Effector memory CD8-positive, alpha-beta T cell (primary cell): ENCODE measurements around the gene RALGDS.
"Not testable (repeated sequence)": the region's sequence is repeated elsewhere in the genome, so short reads cannot be mapped to it uniquely, and the experiment has no call there.

Experiments
- ATAC-seq: fragments of 150-1000 bp; cut with Tn5 transposase; replicated peaks from 2 replicates; pipeline ENCODE4 v1.10.0; 2021; ENCODE audit warnings: mild to moderate bottlenecking, moderate library complexity
- DNase-seq, 3 experiments: peaks; one replicate each; pipeline ENCODE4 v3.0.0; 2021
- H3K27ac Mint-ChIP-seq, 2 donors: one replicate each; pipeline ENCODE4 v1.8.0; 2022; ENCODE audit warnings: mild to moderate bottlenecking in 2 of 2, mixed read lengths in 2 of 2, moderate library complexity in 2 of 2
- H3K27me3 Mint-ChIP-seq, 2 donors: one replicate each; pipeline ENCODE4 v1.8.0; 2022; ENCODE audit warnings: mixed read lengths in 2 of 2
- H3K36me3 Mint-ChIP-seq: one replicate; pipeline ENCODE4 v1.8.0; 2022; ENCODE audit warnings: mild to moderate bottlenecking, moderate library complexity, mixed read lengths; ENCODE audit not compliant: insufficient read depth
- H3K4me1 Mint-ChIP-seq, 2 donors: one replicate each; pipeline ENCODE4 v1.8.0; 2022; ENCODE audit warnings: low read depth in 2 of 2, mixed read lengths in 2 of 2
- H3K4me3 Mint-ChIP-seq, 2 donors: one replicate each; pipeline ENCODE4 v1.8.0; 2022; ENCODE audit warnings: mild to moderate bottlenecking in 2 of 2, mixed read lengths in 2 of 2, moderate library complexity in 2 of 2
- H3K9me3 Mint-ChIP-seq, 2 donors: one replicate each; pipeline ENCODE4 v1.8.0; 2022; ENCODE audit warnings: mixed read lengths in 2 of 2

RALGDS gene

GRCh38 chr9:133086212-133086860 lies 34.7 kb downstream of the RALGDS start:
- not testable (repeated sequence) for DNase-seq, H3K36me3 Mint-ChIP-seq, ATAC-seq, H3K9me3 Mint-ChIP-seq, H3K4me3 Mint-ChIP-seq, H3K4me1 Mint-ChIP-seq, H3K27me3 Mint-ChIP-seq
- H3K27ac Mint-ChIP-seq: peak overlapping the region in 1 of 2 donors; percentile 60

GRCh38 chr9:133083688-133084087 lies 37.4 kb downstream of the RALGDS start:
- H3K9me3 Mint-ChIP-seq, ATAC-seq, H3K27me3 Mint-ChIP-seq, H3K4me3 Mint-ChIP-seq, H3K27ac Mint-ChIP-seq, H3K4me1 Mint-ChIP-seq, H3K36me3 Mint-ChIP-seq, DNase-seq: not testable (repeated sequence)

- not testable (repeated sequence) for DNase-seq, H3K4me1 Mint-ChIP-seq, ATAC-seq, H3K9me3 Mint-ChIP-seq, H3K27me3 Mint-ChIP-seq, H3K4me3 Mint-ChIP-seq, H3K27ac Mint-ChIP-seq, H3K36me3 Mint-ChIP-seq
Measured at GRCh38 chr9:133081957-133082644, 38.9 kb downstream of the RALGDS start.

DNA sequence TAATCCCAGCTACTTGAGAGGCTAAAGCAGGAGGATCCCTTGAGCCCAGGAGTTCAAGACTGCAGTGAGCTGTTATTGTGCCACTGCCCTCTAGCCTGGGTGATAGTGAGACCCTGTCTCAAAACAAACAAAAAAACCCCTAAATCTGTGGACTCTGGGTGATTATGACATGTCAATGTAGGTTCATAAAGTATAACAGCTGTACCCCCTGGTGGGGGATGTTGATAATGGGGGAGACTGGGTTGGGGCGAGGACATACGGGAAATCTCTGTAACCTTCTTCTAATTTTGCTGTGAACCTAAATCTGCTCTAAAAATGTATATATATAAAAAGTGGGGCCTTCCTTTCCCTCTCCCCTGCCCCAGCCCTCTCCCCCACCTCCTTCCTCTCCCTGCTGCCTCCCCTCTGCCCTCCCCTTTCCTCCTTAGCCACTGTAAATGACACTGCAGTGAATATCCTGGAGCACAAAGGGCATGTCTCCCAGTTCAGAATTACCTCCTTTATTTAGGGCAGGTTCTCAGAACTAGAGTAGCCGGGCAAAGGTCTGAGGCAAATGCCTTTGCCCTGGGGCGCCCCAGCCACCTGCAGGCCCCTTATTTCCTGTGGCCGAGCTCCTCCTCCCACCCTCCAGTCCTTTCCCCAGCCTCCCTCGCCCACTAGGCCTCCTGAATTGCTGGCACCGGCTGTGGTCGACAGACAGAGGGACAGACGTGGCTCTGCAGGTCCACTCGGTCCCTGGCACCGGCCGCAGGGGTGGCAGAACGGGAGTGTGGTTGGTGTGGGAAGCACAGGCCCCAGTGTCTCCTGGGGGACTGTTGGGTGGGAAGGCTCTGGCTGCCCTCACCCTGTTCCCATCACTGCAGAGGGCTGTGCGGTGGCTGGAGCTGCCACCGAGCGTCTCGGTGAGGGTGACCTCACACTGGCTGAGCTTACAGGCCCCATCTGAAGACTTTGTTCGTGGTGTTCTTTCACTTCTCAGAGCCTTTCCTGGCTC lies 40.0 kb downstream of the RALGDS start:
- H3K36me3 Mint-ChIP-seq, DNase-seq: not testable (repeated sequence)

DNA sequence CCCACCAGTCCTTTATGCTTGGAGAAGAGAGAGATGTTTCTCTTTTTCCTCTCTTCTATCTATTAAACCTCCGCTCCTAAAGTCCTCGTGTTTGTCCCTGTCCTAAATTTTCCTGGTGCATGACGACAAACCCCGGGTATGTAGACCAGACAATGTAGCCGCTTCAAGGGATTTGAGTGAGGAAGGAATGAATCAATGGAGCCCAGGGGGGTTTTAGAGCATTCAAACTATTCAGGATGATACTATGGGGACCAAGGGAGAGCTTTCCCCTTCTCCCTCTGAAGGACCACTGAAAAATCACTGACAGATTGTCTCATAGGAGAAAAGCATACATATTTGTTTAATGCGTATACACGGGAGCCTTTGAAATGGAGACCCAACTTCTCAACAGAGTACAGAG lies 40.9 kb downstream of the RALGDS start:
- Mint-ChIP-seq H3K36me3 (no peaks in the 10 kb centered on the region), H3K9me3 (no peaks in the 10 kb centered on the region), H3K4me3 (no peak overlapping the region), H3K4me1 (no peaks in the 10 kb centered on the region), H3K27ac (no peak overlapping the region), H3K27me3 (no peaks in the 10 kb centered on the region)
- ATAC-seq (no peak), DNase-seq (no peak)

More for the DNA sequence above, 40.0 kb downstream of the RALGDS start:
- H3K9me3 Mint-ChIP-seq, H3K4me1 Mint-ChIP-seq, ATAC-seq, H3K27me3 Mint-ChIP-seq, H3K27ac Mint-ChIP-seq, H3K4me3 Mint-ChIP-seq: not testable (repeated sequence)

- no peak overlapping the region for H3K4me3 Mint-ChIP-seq
Measured at GRCh38 chr9:133078486-133078885, 42.6 kb downstream of the RALGDS start.

GRCh38 chr9:133076691-133077090 lies 44.3 kb downstream of the RALGDS start:
- DNase-seq (no peak), ATAC-seq (no peak)
- no peaks in the 10 kb centered on the region for H3K9me3 Mint-ChIP-seq
- H3K27me3 Mint-ChIP-seq: no peaks in the 10 kb centered on the region
- peak overlapping the region in 1 of 2 donors; percentile 33 for H3K27ac Mint-ChIP-seq
- H3K4me3 Mint-ChIP-seq: no peak overlapping the region
- no peaks in the 10 kb centered on the region for H3K36me3 Mint-ChIP-seq
- no peaks in the 10 kb centered on the region for H3K4me1 Mint-ChIP-seq

More at GRCh38 chr9:133078486-133078885, 42.6 kb downstream of the RALGDS start:
- no peaks in the 10 kb centered on the region for H3K27me3 Mint-ChIP-seq
- ATAC-seq (no peak), DNase-seq (no peak)
- H3K9me3 Mint-ChIP-seq: no peaks in the 10 kb centered on the region
- no peak overlapping the region for H3K27ac Mint-ChIP-seq
- no peaks in the 10 kb centered on the region for H3K4me1 Mint-ChIP-seq
- H3K36me3 Mint-ChIP-seq: no peaks in the 10 kb centered on the region

DNA sequence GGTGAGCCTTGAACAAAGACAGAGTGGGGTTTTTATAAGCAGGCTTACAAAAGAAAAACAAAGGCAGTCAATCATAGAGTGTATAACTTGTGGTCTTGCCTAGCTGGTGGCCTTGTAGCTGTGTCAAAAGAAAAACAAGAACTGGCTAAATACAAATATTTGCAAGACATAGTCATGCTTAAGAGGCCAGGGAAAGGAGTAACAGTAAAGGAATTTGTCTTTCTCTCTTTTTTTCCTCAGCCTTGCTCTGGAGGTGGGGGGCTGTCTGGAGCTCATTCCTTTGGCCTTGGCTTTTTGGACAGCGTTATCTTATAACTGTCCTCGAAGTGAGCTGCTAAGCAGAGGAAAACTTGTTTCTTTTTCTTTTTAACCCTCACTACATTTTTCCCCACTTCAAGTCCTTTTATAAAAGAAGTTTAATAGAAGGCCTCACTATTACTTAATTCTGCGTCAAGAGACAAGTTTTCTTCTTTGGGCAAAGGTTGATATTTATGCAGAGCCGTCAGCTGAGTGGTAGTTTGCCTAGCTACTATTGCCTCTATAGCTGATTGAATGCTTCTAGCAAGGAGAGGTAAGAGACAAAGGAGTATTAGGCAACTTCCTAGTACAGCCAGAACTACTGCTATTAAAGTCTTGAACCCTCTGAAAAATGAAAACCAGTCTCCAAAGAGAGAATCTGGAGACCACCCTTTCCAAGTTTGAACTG lies 45.0 kb downstream of the RALGDS start:
- H3K27ac Mint-ChIP-seq: no peak overlapping the region
- no peaks in the 10 kb centered on the region for H3K36me3 Mint-ChIP-seq
- H3K27me3 Mint-ChIP-seq: no peaks in the 10 kb centered on the region
- no peaks in the 10 kb centered on the region for H3K4me1 Mint-ChIP-seq
- ATAC-seq: no peak
- no peak overlapping the region for H3K4me3 Mint-ChIP-seq
- no peaks in the 10 kb centered on the region for H3K9me3 Mint-ChIP-seq
- DNase-seq: no peak

DNA sequence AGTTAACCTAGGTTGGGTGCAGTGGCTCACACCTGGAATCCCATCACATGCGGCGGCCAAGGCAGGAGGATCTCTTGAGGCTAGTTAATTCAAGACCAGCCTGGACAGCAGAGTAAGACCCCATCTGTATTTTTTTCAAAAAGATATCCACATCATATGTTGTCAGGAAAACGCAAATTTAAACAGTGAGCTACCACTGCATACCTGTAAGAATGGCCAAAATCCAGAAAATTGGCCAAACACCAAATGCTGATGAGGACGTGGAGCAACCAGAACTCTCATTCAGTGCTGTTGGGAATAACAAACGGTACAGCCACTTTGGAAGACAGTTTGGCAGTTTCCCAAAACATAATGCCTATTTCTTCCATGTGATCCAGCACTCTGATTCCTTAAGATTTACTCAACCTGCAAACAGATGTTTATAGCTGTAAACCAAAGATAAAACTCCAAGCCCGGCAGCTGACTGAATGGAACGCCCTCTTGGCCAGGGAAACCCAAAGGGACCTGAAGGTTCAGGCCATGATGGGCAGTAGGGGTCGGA lies 46.9 kb downstream of the RALGDS start:
- Mint-ChIP-seq H3K4me1 (no peaks in the 10 kb centered on the region), H3K27me3 (no peaks in the 10 kb centered on the region), H3K4me3 (no peak overlapping the region), H3K36me3 (no peaks in the 10 kb centered on the region), H3K9me3 (no peaks in the 10 kb centered on the region), H3K27ac (no peak overlapping the region)
- ATAC-seq: no peak
- no peak for DNase-seq

GRCh38 chr9:133073086-133074014 lies 47.7 kb downstream of the RALGDS start:
- H3K27me3 Mint-ChIP-seq: no peaks in the 10 kb centered on the region
- no peaks in the 10 kb centered on the region for H3K36me3 Mint-ChIP-seq
- ATAC-seq: no peak
- no peaks in the 10 kb centered on the region for H3K4me1 Mint-ChIP-seq
- H3K27ac Mint-ChIP-seq: no peak overlapping the region
- DNase-seq: no peak
- H3K9me3 Mint-ChIP-seq: no peaks in the 10 kb centered on the region
- no peak overlapping the region for H3K4me3 Mint-ChIP-seq

DNA sequence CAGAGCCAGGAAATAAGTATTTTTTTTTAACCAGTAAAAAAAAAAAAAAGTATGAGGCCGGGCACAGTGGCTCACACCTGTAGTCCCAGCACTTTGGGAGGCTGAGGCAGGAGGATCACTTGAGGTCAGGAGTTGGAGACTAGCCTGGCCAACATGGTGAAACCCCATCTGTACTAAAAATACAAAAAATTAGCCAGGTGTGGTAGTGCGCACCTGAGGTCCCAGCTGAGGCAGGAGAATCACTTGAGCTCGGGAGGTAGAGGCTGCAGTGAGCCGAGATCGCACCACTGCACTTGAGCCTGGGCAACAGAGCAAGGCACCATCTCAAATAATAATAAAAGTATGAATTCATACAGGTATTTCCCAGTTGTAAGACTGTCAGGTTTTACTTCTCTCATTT lies 48.8 kb downstream of the RALGDS start:
- not testable (repeated sequence) for DNase-seq, H3K4me1 Mint-ChIP-seq, H3K36me3 Mint-ChIP-seq, H3K27me3 Mint-ChIP-seq, H3K9me3 Mint-ChIP-seq, H3K4me3 Mint-ChIP-seq, ATAC-seq, H3K27ac Mint-ChIP-seq

DNA sequence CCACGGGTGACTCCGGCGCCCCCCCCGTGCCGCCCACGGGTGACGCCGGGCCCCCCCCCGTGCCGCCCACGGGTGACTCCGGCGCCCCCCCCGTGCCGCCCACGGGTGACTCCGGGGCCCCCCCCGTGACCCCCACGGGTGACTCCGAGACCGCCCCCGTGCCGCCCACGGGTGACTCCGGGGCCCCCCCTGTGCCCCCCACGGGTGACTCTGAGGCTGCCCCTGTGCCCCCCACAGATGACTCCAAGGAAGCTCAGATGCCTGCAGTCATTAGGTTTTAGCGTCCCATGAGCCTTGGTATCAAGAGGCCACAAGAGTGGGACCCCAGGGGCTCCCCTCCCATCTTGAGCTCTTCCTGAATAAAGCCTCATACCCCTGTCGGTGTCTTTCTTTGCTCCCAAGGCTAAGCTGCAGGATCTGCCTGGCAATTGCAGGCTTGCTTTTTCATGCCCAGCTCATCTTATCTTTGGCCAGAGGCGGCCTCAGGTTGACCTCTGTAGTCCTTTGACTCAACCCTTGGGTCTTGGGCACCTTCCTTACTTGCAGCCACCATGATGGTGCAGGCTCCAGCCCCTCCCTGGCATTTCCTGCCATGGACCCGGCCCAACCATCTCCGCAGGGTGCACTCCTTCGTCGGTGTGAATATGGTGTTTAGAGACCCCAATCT lies 49.4 kb downstream of the RALGDS start:
- ATAC-seq: no peak
- Mint-ChIP-seq H3K4me3 (no peak overlapping the region), H3K27me3 (no peaks in the 10 kb centered on the region), H3K36me3 (no peaks in the 10 kb centered on the region), H3K9me3 (no peaks in the 10 kb centered on the region), H3K27ac (no peak overlapping the region), H3K4me1 (no peaks in the 10 kb centered on the region)
- no peak for DNase-seq
